Mesendoderm (in vitro differentiated cells): Measurements from ENCODE around the gene PIP5K1B.

Experiments used
- DNase-seq: peaks from one replicate; pipeline ENCODE4 v3.0.0; 2013
- H2AK5ac ChIP-seq: 2 replicates; pipeline ENCODE4 v1.6.1; 2013; ENCODE audit warnings: low read length, inconsistent platforms
- H2BK120ac ChIP-seq: 2 replicates; pipeline ENCODE4 v1.6.1; 2013; ENCODE audit warnings: low read depth, mild to moderate bottlenecking, low read length, moderate library complexity, mixed read lengths
- H2BK15ac ChIP-seq: replicated peaks from 2 replicates; pipeline ENCODE4 v1.6.1; 2013; ENCODE audit warnings: low read depth, mild to moderate bottlenecking, moderate library complexity
- H2BK5ac ChIP-seq: 2 replicates; pipeline ENCODE4 v1.6.1; 2013; ENCODE audit warnings: low read length, inconsistent platforms
- H3K18ac ChIP-seq: 2 replicates; pipeline ENCODE4 v1.6.1; 2013; ENCODE audit warnings: mild to moderate bottlenecking, low read length, mixed read lengths
- H3K23ac ChIP-seq: one replicate; pipeline ENCODE4 v1.6.1; 2013; ENCODE audit warnings: low read length
- H3K27ac ChIP-seq: 2 replicates; pipeline ENCODE4 v1.5.1; 2013; ENCODE audit warnings: low read depth, mild to moderate bottlenecking, inconsistent platforms, low read length, moderate library complexity
- H3K27me3 ChIP-seq: 2 replicates; pipeline ENCODE4 v1.6.1; 2013; ENCODE audit warnings: low read length, control low read depth, mild to moderate bottlenecking, inconsistent platforms; ENCODE audit not compliant: insufficient read depth, poor library complexity
- H3K36me3 ChIP-seq: 2 replicates; pipeline ENCODE4 v1.6.1; 2013; ENCODE audit warnings: low read length, inconsistent platforms; ENCODE audit not compliant: control insufficient read depth, insufficient read depth
- H3K4ac ChIP-seq: one replicate; pipeline ENCODE4 v1.6.1; 2013; ENCODE audit warnings: low read depth, mild to moderate bottlenecking, low read length, moderate library complexity
- H3K4me1 ChIP-seq: 2 replicates; pipeline ENCODE4 v1.6.1; 2013; ENCODE audit warnings: low read depth, low read length, inconsistent platforms; ENCODE audit not compliant: control insufficient read depth
- H3K4me2 ChIP-seq: 2 replicates; pipeline ENCODE4 v1.6.1; 2013; ENCODE audit warnings: low read length
- H3K4me3 ChIP-seq: 2 replicates; pipeline ENCODE4 v1.5.1; 2013; ENCODE audit warnings: mild to moderate bottlenecking, low read length
- H3K56ac ChIP-seq: one replicate; pipeline ENCODE4 v1.6.1; 2013; ENCODE audit warnings: low read length
- H3K79me1 ChIP-seq: 2 replicates; pipeline ENCODE4 v1.6.1; 2013; ENCODE audit warnings: low read length, inconsistent platforms
- H3K79me2 ChIP-seq: 2 replicates; pipeline ENCODE4 v1.6.1; 2013; ENCODE audit warnings: mild to moderate bottlenecking, low read length; ENCODE audit not compliant: control insufficient read depth, insufficient read depth
- H3K9ac ChIP-seq: 2 replicates; pipeline ENCODE4 v1.6.1; 2013; ENCODE audit warnings: low read length, inconsistent platforms
- H4K5ac ChIP-seq: one replicate; pipeline ENCODE4 v1.6.1; 2013; ENCODE audit warnings: low read length
- H4K8ac ChIP-seq: one replicate; pipeline ENCODE4 v1.6.1; 2013; ENCODE audit warnings: low read depth, mild to moderate bottlenecking, control low read depth, low read length, moderate library complexity
- WGBS: extraction: QIAGEN DNeasy Blood & Tissue Kit; methylation state at CpG from one replicate; pipeline ENCODE4 v1.1.7; 2013; ENCODE audit warnings: low lambda C conversion rate, missing lambda C conversion rate; ENCODE audit not compliant: insufficient coverage; ENCODE audit errors: extremely low coverage; 5-methylcytosine and 5-hydroxymethylcytosine counted together

The PIP5K1B gene

DNA sequence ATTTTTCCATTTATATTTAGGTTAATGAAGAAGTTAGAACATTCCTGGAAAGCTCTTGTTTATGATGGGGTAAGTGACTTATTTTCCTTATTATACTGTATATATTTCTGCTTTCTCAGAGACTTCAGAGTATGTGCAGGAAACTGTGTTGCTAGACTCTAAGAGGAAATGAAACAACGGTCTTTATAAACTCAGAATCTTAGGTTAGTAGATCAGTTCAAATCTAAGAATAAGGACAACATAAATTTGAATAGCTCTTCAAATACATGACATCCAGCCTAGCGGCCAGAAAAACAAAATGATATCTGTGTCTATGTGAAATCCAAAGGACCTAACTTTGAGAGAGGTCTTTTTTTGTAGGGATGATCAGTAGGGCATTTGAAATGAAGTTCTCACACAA, 214.6 kb downstream of the PIP5K1B start:
- H2BK15ac ChIP-seq, result no peak overlapping the region
- WGBS, result no CpG with 5 or more reads among the region's 2 CpGs
- H4K5ac ChIP-seq, result no peak overlapping the region
- H3K36me3 ChIP-seq, result no peaks in the 10 kb centered on the region
- H3K79me2 ChIP-seq, result no peaks in the 10 kb centered on the region
- H3K79me1 ChIP-seq, result no peaks in the 10 kb centered on the region
- no peaks in the 10 kb centered on the region for H3K27me3 ChIP-seq
- H3K9ac ChIP-seq, result no peak overlapping the region
- H3K4me3 ChIP-seq, result no peak overlapping the region
- H3K18ac ChIP-seq, result no peak overlapping the region
- no peak overlapping the region for H3K4ac ChIP-seq
- H3K4me1 ChIP-seq, result peaks cover 1% of the 10 kb centered on the region
- no peak overlapping the region for H4K8ac ChIP-seq
- no peak overlapping the region for H3K56ac ChIP-seq
- no peak overlapping the region for H3K23ac ChIP-seq
- no peak for DNase-seq
- H2BK5ac ChIP-seq, result no peak overlapping the region
- no peak overlapping the region for H3K27ac ChIP-seq
- H2BK120ac ChIP-seq, result no peak overlapping the region
- no peak overlapping the region for H2AK5ac ChIP-seq
- no peak overlapping the region for H3K4me2 ChIP-seq

GRCh38 chr9:68920921-68921320, 215.9 kb downstream of the PIP5K1B start:
- Histone ChIP-seq H2AK5ac (no peak overlapping the region), H3K56ac (no peak overlapping the region), H4K8ac (no peak overlapping the region), H3K18ac (no peak overlapping the region), H3K4me2 (no peak overlapping the region), H3K27me3 (no peaks in the 10 kb centered on the region), H2BK5ac (no peak overlapping the region), H4K5ac (no peak overlapping the region), H3K4me3 (no peak overlapping the region), H3K27ac (no peak overlapping the region), H3K79me2 (no peaks in the 10 kb centered on the region), H3K23ac (no peak overlapping the region), H3K4ac (no peak overlapping the region), H3K9ac (no peak overlapping the region), H2BK15ac (no peak overlapping the region), H3K36me3 (no peaks in the 10 kb centered on the region), H3K79me1 (no peaks in the 10 kb centered on the region), H2BK120ac (no peak overlapping the region), H3K4me1 (peaks cover 1% of the 10 kb centered on the region)
- WGBS, result no CpG with 5 or more reads among the region's 1 CpG
- DNase-seq, result no peak

- H3K4me3 ChIP-seq, result no peak overlapping the region
- no peaks in the 10 kb centered on the region for H3K79me2 ChIP-seq
- no peak overlapping the region for H3K18ac ChIP-seq
- H4K5ac ChIP-seq, result no peak overlapping the region
- H3K27ac ChIP-seq, result no peak overlapping the region
- DNase-seq, result no peak
- H3K56ac ChIP-seq, result no peak overlapping the region
- no peaks in the 10 kb centered on the region for H3K36me3 ChIP-seq
- no peaks in the 10 kb centered on the region for H3K79me1 ChIP-seq
- no peak overlapping the region for H3K4me2 ChIP-seq
- no peak overlapping the region for H4K8ac ChIP-seq
- H2BK5ac ChIP-seq, result no peak overlapping the region
- no peak overlapping the region for H3K4ac ChIP-seq
- H3K9ac ChIP-seq, result no peak overlapping the region
- no peak overlapping the region for H2BK15ac ChIP-seq
- H3K4me1 ChIP-seq, result no peaks in the 10 kb centered on the region
- no peak overlapping the region for H3K23ac ChIP-seq
- no peak overlapping the region for H2BK120ac ChIP-seq
- H2AK5ac ChIP-seq, result no peak overlapping the region
- H3K27me3 ChIP-seq, result no peaks in the 10 kb centered on the region
Observed at GRCh38 chr9:68923480-68923879, 218.4 kb downstream of the PIP5K1B start.

DNA sequence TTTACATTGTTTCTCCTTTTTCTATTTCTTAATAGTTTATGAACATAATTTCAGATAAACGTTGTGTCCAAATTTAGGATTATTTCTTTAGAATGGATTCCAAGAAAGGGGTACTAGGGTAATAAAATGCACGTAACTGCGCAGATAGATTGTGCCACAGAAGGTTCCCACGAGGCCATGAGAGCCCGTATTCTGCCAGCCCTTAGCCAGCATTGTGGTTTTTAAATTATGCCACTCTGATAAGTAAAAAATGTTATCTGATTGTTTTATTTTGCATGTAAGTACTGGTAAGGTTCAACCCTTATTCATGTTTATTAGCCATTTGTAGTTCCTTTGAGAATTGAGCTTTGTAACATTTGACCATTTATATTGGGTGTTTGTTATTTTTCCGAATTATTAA, 220.1 kb downstream of the PIP5K1B start:
- Histone ChIP-seq H3K27ac (no peak overlapping the region), H3K4ac (no peak overlapping the region), H3K79me2 (no peaks in the 10 kb centered on the region), H3K18ac (no peak overlapping the region), H4K8ac (no peak overlapping the region), H2BK5ac (no peak overlapping the region), H3K23ac (no peak overlapping the region), H3K4me2 (no peak overlapping the region), H3K27me3 (no peaks in the 10 kb centered on the region), H3K56ac (no peak overlapping the region), H3K9ac (no peak overlapping the region), H2BK120ac (no peak overlapping the region), H2AK5ac (no peak overlapping the region), H3K79me1 (no peaks in the 10 kb centered on the region), H3K4me3 (no peak overlapping the region), H2BK15ac (no peak overlapping the region), H3K36me3 (no peaks in the 10 kb centered on the region), H3K4me1 (no peaks in the 10 kb centered on the region), H4K5ac (no peak overlapping the region)
- no CpG with 5 or more reads among the region's 6 CpGs for WGBS
- no peak for DNase-seq

- Histone ChIP-seq H3K36me3 (no peaks in the 10 kb centered on the region), H4K5ac (no peak overlapping the region), H3K56ac (no peak overlapping the region), H3K27ac (no peak overlapping the region), H2AK5ac (no peak overlapping the region), H3K79me2 (no peaks in the 10 kb centered on the region), H3K4me1 (no peaks in the 10 kb centered on the region), H4K8ac (no peak overlapping the region), H3K79me1 (no peaks in the 10 kb centered on the region), H2BK5ac (no peak overlapping the region), H3K4me2 (no peak overlapping the region), H3K27me3 (no peaks in the 10 kb centered on the region), H2BK120ac (no peak overlapping the region), H2BK15ac (no peak overlapping the region), H3K18ac (no peak overlapping the region), H3K4me3 (no peak overlapping the region), H3K9ac (no peak overlapping the region), H3K23ac (no peak overlapping the region), H3K4ac (no peak overlapping the region)
- DNase-seq, result no peak
- WGBS, result no CpG with 5 or more reads among the region's 2 CpGs
Observed at GRCh38 chr9:68927165-68927564, 222.1 kb downstream of the PIP5K1B start.

DNA sequence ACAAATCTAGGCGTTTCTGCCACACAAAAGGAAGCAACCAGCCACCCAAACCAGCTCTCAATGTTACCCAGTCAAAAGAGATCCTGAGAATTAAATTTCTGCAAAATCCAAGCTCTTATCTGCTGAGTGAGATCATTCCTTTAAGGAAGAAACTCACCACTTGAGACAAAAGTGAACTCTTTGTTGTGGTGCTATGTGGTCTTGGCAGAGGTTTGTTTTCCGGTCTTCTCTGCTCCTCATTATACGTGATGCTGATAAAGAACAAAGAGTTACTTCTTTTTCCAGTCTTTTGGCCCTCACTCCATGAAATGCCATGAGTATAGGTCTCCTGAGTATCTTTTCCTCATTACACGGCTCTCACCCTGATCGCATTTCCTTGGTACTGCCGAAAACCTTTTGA, 226.8 kb downstream of the PIP5K1B start:
- Histone ChIP-seq H3K36me3 (no peaks in the 10 kb centered on the region), H3K9ac (no peak overlapping the region), H2BK5ac (no peak overlapping the region), H3K4me2 (no peak overlapping the region), H3K4me1 (no peaks in the 10 kb centered on the region), H3K18ac (peak overlapping the region; percentile 60), H3K27ac (no peak overlapping the region), H3K4me3 (no peak overlapping the region), H4K5ac (no peak overlapping the region), H4K8ac (no peak overlapping the region), H2BK15ac (no peak overlapping the region), H3K56ac (no peak overlapping the region), H3K79me2 (no peaks in the 10 kb centered on the region), H3K23ac (no peak overlapping the region), H3K27me3 (no peaks in the 10 kb centered on the region), H2AK5ac (no peak overlapping the region), H3K4ac (no peak overlapping the region), H3K79me1 (no peaks in the 10 kb centered on the region), H2BK120ac (no peak overlapping the region)
- WGBS, result no CpG with 5 or more reads among the region's 6 CpGs
- peak; percentile 21 for DNase-seq
